ENCODE results near the gene ZNF45.
"Not testable (repeated sequence)": the region's sequence is repeated elsewhere in the genome, so short reads cannot be mapped to it uniquely, and the experiment has no call there.

ZNF45 gene

GRCh38 chr19:43957891-43958290 is 22.8 kb upstream of the ZNF45 start:
- TF ChIP-seq ZFX (IDR thresholded peaks at IDR 0.05) = no peak
- TF ChIP-seq, protein P1, sequence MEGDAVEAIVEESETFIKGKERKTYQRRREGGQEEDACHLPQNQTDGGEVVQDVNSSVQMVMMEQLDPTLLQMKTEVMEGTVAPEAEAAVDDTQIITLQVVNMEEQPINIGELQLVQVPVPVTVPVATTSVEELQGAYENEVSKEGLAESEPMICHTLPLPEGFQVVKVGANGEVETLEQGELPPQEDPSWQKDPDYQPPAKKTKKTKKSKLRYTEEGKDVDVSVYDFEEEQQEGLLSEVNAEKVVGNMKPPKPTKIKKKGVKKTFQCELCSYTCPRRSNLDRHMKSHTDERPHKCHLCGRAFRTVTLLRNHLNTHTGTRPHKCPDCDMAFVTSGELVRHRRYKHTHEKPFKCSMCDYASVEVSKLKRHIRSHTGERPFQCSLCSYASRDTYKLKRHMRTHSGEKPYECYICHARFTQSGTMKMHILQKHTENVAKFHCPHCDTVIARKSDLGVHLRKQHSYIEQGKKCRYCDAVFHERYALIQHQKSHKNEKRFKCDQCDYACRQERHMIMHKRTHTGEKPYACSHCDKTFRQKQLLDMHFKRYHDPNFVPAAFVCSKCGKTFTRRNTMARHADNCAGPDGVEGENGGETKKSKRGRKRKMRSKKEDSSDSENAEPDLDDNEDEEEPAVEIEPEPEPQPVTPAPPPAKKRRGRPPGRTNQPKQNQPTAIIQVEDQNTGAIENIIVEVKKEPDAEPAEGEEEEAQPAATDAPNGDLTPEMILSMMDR (conservative IDR thresholded peaks at IDR 0.05) = no peak
- H3K27ac ChIP-seq = no peak overlapping the region

DNA sequence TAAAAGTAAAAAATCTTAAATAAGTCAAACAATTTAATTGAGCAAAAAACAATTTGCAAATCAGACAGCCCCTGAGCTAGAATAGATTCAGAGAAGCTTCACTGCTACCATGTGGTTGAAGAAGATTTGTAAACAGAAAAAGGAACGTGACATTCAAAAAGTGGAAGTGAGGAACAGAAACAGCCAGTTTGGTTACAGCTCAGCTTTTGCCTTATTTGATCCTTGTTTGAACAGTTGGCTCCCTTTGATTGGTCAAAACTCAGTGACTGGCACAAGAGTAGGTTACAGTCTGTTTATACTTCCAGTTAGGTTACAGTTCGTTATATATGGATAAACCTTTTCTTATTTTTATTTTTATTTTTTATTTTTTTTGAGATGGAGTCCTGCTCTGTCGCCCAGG is 21.7 kb upstream of the ZNF45 start:
- TF ChIP-seq, protein P1 (conservative IDR thresholded peaks at IDR 0.05) = no peak
- no peak for TF ChIP-seq ZFX (IDR thresholded peaks at IDR 0.05)
- no peak overlapping the region for H3K27ac ChIP-seq

DNA sequence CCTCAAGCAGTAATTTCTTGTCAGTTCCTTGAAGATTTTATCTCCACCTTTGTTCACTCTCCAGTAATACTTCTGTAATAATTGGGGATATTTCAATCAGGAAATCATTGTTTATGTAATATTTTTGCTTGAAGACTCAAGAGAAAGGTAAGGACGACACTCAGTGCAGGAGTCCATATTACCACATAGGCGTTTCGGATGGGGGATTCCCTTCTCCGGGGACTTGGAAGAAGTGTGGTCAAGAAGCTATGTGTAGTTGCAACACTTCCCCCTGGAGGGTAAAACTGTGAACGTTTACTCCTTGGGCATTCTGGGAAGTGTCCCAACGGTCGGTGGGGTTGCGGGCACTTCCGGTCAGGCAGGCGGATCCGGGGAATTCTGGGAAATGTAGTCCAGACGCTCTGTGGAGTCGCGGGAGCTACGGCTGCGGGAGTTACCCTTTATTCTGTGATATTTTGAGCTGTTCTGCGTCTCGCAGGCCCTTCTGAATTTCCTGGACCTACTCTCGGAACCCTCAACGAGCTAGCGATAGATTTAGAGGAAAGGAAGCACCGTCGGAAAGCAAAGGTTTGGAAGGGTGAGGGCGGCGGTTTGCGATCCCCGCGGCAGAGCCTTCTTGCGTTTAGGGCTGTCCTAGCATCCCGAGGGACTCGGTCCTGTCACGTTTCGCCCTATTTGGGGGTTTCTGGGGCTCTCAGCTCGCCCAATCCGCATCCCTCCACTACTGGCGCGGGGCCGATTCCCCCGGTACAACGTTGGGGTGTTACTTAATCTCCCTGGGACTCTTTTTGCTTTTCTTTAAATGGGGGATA is 16.0 kb upstream of the ZNF45 start, which contains the start of gene ZNF221:
Gene ZNF221, plus strand, starts transcription at position 395 of the 812 bp plus-strand sequence. CDS start 11,499 bp downstream, outside the sequence.
- TF ChIP-seq ZFX (IDR thresholded peaks at IDR 0.05) = no peak
- TF ChIP-seq, protein P1 (conservative IDR thresholded peaks at IDR 0.05) = peak; percentile 38
- H3K27ac ChIP-seq = peak within 1 kb of the TSS; percentile 47; the same call in 1 of the 2 replicates

GRCh38 chr19:43949803-43950202 is 14.7 kb upstream of the ZNF45 start:
- H3K27ac ChIP-seq = not testable (repeated sequence)

DNA sequence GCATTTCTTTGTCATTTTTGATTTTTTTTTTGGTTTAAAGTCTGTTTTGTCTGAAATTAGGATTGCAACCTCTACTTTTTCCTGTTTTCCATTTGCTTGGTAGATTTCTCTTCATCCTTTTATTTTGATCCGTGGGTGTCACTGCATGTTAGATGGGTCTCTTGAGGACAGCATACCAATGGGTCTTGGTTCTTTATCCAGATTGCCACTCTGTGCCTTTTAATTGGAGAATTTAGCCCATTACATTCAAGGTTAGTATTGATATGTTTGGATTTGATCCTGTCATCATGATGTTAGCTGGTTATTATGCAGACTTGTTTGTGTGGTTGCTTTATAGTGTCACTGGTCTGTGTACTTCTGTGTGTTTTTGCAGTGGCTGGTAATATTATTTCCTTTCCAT is 12.3 kb upstream of the ZNF45 start:
- H3K27ac ChIP-seq = not testable (repeated sequence)

- no peak overlapping the region for H3K27ac ChIP-seq
- TF ChIP-seq ZFX (IDR thresholded peaks at IDR 0.05) = no peak
- TF ChIP-seq, protein P1 (conservative IDR thresholded peaks at IDR 0.05) = no peak
Measured at GRCh38 chr19:43941209-43941608, 6.1 kb upstream of the ZNF45 start.

GRCh38 chr19:43940719-43941118 is 5.6 kb upstream of the ZNF45 start:
- no peak overlapping the region for H3K27ac ChIP-seq
- TF ChIP-seq, protein P1 (conservative IDR thresholded peaks at IDR 0.05) = no peak
- no peak for TF ChIP-seq ZFX (IDR thresholded peaks at IDR 0.05)

DNA sequence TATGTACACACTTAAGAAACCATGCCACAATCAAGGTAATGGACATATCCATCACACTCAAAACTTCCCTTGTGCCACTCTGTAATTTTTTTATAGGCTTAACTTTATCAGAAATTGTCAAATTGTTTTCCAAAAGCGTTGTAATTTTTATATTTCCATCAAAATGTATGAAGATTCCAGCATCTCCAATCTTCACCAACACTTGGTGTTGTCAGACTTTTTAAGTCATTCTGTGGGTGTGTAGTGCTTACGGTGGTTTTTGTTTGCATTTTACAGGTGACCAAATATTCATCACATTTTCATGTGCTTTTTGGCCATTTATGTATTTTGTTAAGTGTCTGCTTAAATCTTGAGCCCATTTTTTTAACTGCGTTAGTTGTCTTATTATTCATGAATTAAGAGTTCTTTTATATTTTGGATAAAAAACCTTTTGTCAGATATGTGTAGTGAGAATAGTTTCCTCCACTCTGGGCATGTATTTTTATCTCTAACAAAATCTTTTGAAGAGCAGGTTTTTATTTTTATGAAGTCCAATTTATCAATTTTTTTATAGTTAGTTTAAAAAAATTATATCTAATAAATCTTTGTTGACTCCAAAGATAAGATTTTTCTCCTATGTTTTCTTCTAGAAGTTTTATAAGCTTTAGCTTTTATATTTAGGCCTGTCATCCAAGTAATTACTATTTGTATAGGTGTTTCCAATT is 4.6 kb upstream of the ZNF45 start:
- no peak overlapping the region for H3K27ac ChIP-seq
- no peak for TF ChIP-seq ZFX (IDR thresholded peaks at IDR 0.05)
- TF ChIP-seq, protein P1 (conservative IDR thresholded peaks at IDR 0.05) = no peak

Measured in C4-2B (cell line).